ENCODE measurements around the gene TCF3.

- no peak for TF ChIP-seq POLR2A (IDR thresholded peaks at IDR 0.05)
- TF ChIP-seq CTCF (IDR thresholded peaks at IDR 0.05), result no peak
Observed at GRCh38 chr19:1656988-1657536, 4.6 kb upstream of the TCF3 start.
